Neural cell (in vitro differentiated cells): ENCODE measurements around the gene SFRP4. TPM values are rescaled to one million over a fixed set of nuclear protein-coding genes. Genes with fewer than 3 reads are reported as not detected.

Experiments used
- H2AFZ ChIP-seq: fragments of 200-600, 300-800 bp; sonication (generic), shearing (Covaris generic); 2 replicates; pipeline ENCODE4 v1.6.0; 2014; ENCODE audit warnings: low read depth, mild to moderate bottlenecking, antibody characterized with exemption, low read length, moderate library complexity
- H3F3A ChIP-seq: fragments of 200-600 bp; shearing (Covaris generic); 2 replicates; pipeline ENCODE4 v1.6.1; 2016; ENCODE audit warnings: mild to moderate bottlenecking, moderate library complexity, mixed read lengths, antibody characterized with exemption, low read length; ENCODE audit not compliant: insufficient read depth, poor library complexity, severe bottlenecking
- H3K27ac ChIP-seq: fragments of 200-600, 300-800 bp; sonication (generic), shearing (Covaris generic); 2 replicates; pipeline ENCODE4 v1.5.1; 2014; ENCODE audit warnings: mild to moderate bottlenecking, low read length, moderate library complexity
- H3K27me3 ChIP-seq: fragments of 300-800, 200-600 bp; sonication (generic), shearing (Covaris generic); 2 replicates; pipeline ENCODE4 v1.6.0; 2014; ENCODE audit warnings: mild to moderate bottlenecking, low read depth, low read length, moderate library complexity; ENCODE audit not compliant: insufficient read depth
- H3K36me3 ChIP-seq: fragments of 300-800, 200-600 bp; sonication (generic), shearing (Covaris generic); 2 replicates; pipeline ENCODE4 v1.5.1; 2014; ENCODE audit warnings: mild to moderate bottlenecking, antibody characterized with exemption, low read length, moderate library complexity; ENCODE audit not compliant: insufficient read depth
- H3K4me2 ChIP-seq: fragments of 300-800, 200-600 bp; sonication (generic), shearing (Covaris generic); 2 replicates; pipeline ENCODE4 v1.6.0; 2014; ENCODE audit warnings: mild to moderate bottlenecking, low read length
- H3K4me3 ChIP-seq: fragments of 300-800, 200-600 bp; sonication (generic), shearing (Covaris generic); 2 replicates; pipeline ENCODE4 v1.5.1; 2014; ENCODE audit warnings: mild to moderate bottlenecking, low read length, moderate library complexity
- H3K79me2 ChIP-seq: fragments of 200-600 bp; shearing (Covaris generic); replicated peaks from 2 replicates; pipeline ENCODE4 v1.6.0; 2014; ENCODE audit warnings: mild to moderate bottlenecking, low read length, moderate library complexity; ENCODE audit not compliant: insufficient read depth
- H3K9ac ChIP-seq: fragments of 300-800, 200-600 bp; sonication (generic), shearing (Covaris generic); 2 replicates; pipeline ENCODE4 v1.6.1; 2016; ENCODE audit warnings: mild to moderate bottlenecking, low read length, mixed read lengths
- H3K9me2 ChIP-seq: fragments of 200-600 bp; shearing (Covaris generic); 2 replicates; pipeline ENCODE4 v1.6.1; 2016; ENCODE audit warnings: mild to moderate bottlenecking, low read length, mixed read lengths; ENCODE audit not compliant: insufficient read depth
- H3K9me3 ChIP-seq: fragments of 200-600, 300-800 bp; sonication (generic), shearing (Covaris generic); 2 replicates; pipeline ENCODE4 v1.6.1; 2016; ENCODE audit warnings: mild to moderate bottlenecking, mixed run types, low read length, moderate library complexity, mixed read lengths
- H4K20me1 ChIP-seq: fragments of 200-600 bp; shearing (Covaris generic); 2 replicates; pipeline ENCODE4 v1.6.1; 2016; ENCODE audit warnings: mild to moderate bottlenecking, mixed run types; ENCODE audit not compliant: insufficient read depth
- EP300 ChIP-seq: fragments of 450-650 bp; conservative IDR thresholded peaks from 2 replicates; pipeline ENCODE4 v1.6.1; 2014; ENCODE audit warnings: antibody characterized with exemption, mild to moderate bottlenecking, moderate library complexity; ENCODE audit not compliant: poor library complexity, severe bottlenecking
- EZH2 ChIP-seq: fragments of 200-600, 300-800 bp; shearing (Covaris generic), sonication (generic); IDR thresholded peaks from 2 replicates; pipeline ENCODE4 v1.6.1; 2014; ENCODE audit warnings: antibody characterized with exemption, low read length, borderline replicate concordance, mild to moderate bottlenecking; ENCODE audit not compliant: insufficient read depth, poor library complexity, severe bottlenecking
- POLR2AphosphoS5 ChIP-seq: IDR thresholded peaks from 2 replicates; pipeline ENCODE4 v1.6.1; 2012
- RAD21 ChIP-seq: fragments of 450-650 bp; conservative IDR thresholded peaks from 2 replicates; pipeline ENCODE4 v1.6.1; 2014; ENCODE audit warnings: antibody characterized with exemption, mild to moderate bottlenecking, moderate library complexity
- SMC3 ChIP-seq: fragments of 450-650 bp; conservative IDR thresholded peaks from 2 replicates; pipeline ENCODE4 v1.6.1; 2014; ENCODE audit warnings: antibody characterized with exemption, mild to moderate bottlenecking, moderate library complexity; ENCODE audit not compliant: poor library complexity
- TAF1 ChIP-seq: IDR thresholded peaks from 2 replicates; pipeline ENCODE4 v1.6.1; 2012; ENCODE audit warnings: low read depth
- polyA plus RNA-seq: library from polyadenylated mRNA; depleted of rRNA; stranded (reverse); fragments of >200 nt; gene quantifications from 2 replicates; pipeline ENCODE4 v1.2.3, GENCODE V29; 2014
- TF ChIP-seq, protein P1 (sequence below): fragments of 450-650 bp; IDR thresholded peaks from 2 replicates; pipeline ENCODE4 v1.5.1; 2014; ENCODE audit warnings: antibody characterized with exemption, mild to moderate bottlenecking, moderate library complexity; ENCODE audit not compliant: poor library complexity, severe bottlenecking

Gene SFRP4
- polyA plus RNA-seq, 1 donor from 2014 or later, result not detected

DNA sequence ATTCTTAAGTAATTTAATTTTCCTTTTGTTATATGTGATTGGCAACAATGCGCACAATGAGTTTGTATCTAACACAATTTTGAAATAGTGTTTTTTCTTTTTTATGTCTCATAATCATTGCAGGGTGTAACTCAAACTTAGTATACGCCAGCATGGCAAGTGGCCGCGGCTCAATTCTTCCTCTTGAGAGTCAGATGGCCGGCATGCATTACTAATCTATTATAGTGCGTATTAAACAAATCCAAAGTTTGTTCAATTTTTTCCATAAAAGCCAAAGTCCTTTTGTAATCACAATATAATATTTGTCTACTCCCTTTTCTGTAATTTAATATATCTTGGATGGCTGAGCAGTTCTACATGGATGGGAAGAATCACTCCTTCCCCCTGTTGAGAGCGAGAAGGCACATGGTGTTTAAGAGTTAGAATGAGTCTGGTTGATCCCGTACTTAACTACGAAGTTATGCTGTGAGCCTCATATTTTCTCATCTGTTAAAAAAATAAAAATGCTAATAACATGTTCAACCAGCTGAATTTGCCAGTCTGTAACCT, 16.5 kb upstream of the SFRP4 start:
- no peaks in the 10 kb centered on the region for H3K36me3 ChIP-seq
- no peak overlapping the region for H3K4me2 ChIP-seq
- no peak overlapping the region for H3K27ac ChIP-seq
- TF ChIP-seq POLR2AphosphoS5, result no peak
- TF ChIP-seq TAF1, result no peak
- TF ChIP-seq EZH2, result no peak
- TF ChIP-seq, protein P1, sequence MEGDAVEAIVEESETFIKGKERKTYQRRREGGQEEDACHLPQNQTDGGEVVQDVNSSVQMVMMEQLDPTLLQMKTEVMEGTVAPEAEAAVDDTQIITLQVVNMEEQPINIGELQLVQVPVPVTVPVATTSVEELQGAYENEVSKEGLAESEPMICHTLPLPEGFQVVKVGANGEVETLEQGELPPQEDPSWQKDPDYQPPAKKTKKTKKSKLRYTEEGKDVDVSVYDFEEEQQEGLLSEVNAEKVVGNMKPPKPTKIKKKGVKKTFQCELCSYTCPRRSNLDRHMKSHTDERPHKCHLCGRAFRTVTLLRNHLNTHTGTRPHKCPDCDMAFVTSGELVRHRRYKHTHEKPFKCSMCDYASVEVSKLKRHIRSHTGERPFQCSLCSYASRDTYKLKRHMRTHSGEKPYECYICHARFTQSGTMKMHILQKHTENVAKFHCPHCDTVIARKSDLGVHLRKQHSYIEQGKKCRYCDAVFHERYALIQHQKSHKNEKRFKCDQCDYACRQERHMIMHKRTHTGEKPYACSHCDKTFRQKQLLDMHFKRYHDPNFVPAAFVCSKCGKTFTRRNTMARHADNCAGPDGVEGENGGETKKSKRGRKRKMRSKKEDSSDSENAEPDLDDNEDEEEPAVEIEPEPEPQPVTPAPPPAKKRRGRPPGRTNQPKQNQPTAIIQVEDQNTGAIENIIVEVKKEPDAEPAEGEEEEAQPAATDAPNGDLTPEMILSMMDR, result no peak
- H3K9me3 ChIP-seq, result no peaks in the 10 kb centered on the region
- no peaks in the 10 kb centered on the region for H3K9me2 ChIP-seq
- H3K9ac ChIP-seq, result no peak overlapping the region
- H3K79me2 ChIP-seq, result no peaks in the 10 kb centered on the region
- no peaks in the 10 kb centered on the region for H3K27me3 ChIP-seq
- no peaks in the 10 kb centered on the region for H3F3A ChIP-seq
- no peak overlapping the region for H2AFZ ChIP-seq
- no peaks in the 10 kb centered on the region for H4K20me1 ChIP-seq
- H3K4me3 ChIP-seq, result no peak overlapping the region

DNA sequence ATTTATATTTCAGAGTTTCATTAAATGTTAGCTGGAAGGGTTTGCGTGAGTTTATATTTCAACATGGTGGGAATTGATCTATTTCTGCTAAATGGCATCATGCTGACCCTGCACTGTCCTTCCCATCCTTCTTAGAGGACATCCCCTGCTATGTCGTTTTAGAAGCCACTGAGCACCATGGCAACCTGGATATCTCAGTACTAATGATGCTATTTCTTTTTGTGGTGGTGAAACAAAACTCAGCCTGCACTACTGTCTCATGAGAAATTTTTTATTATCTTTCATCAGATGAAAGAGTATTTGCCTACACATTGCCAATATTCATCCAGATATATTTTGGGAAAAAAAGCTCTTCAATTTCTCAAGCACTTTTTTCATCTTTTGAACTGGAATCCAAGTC, 15.9 kb upstream of the SFRP4 start:
- no peak overlapping the region for H3K27ac ChIP-seq
- H3K79me2 ChIP-seq, result no peaks in the 10 kb centered on the region

DNA sequence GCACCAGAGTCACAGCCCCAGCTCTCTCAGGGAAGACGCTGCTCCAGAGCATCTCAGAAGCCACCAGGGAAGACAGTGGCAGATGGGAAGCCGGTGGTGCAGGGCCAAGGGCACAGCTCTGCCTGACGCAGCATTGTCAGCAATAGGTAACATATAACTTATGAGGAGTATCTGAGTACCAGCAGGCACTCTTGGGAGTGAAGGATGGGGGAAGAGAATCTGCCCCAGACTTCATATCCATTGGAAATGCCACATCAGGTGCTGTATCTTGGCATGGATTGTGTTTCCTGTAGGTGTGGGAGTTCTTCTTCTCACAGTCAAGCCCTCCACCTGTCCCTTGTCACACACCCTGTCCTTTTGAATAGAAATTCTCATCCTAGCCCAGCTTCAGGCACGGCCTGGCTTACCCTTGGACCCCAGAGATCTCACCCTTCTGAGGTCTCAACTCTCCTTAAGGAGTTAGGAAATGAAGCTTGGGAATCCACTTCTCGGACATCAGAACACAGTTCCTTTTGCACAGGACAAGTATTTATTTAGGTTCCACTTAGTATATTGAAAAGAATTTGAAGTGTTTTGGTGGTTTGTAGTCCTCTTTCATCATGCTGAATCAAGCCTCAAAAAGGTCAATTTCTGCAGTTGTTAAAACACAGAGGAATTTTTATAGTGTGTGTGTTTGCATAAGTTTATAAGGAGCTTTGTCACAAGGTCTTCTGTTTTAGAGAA, 13.8 kb upstream of the SFRP4 start:
- Histone ChIP-seq H3F3A (no peaks in the 10 kb centered on the region), H3K4me3 (no peak overlapping the region), H3K9ac (no peak overlapping the region), H3K27ac (no peak overlapping the region), H2AFZ (no peak overlapping the region), H3K27me3 (no peaks in the 10 kb centered on the region), H3K79me2 (no peaks in the 10 kb centered on the region), H3K9me2 (no peaks in the 10 kb centered on the region), H3K4me2 (no peak overlapping the region), H4K20me1 (no peaks in the 10 kb centered on the region), H3K36me3 (no peaks in the 10 kb centered on the region), H3K9me3 (no peaks in the 10 kb centered on the region)
- TF ChIP-seq EP300 (no peak), RAD21 (no peak), POLR2AphosphoS5 (no peak), SMC3 (no peak)

More for the DNA sequence above, 15.9 kb upstream of the SFRP4 start:
- H3K4me2 ChIP-seq, result no peak overlapping the region
- no peaks in the 10 kb centered on the region for H3K27me3 ChIP-seq
- H3K9me2 ChIP-seq, result no peaks in the 10 kb centered on the region
- H4K20me1 ChIP-seq, result no peaks in the 10 kb centered on the region
- H3K9ac ChIP-seq, result no peak overlapping the region
- no peak overlapping the region for H3K4me3 ChIP-seq
- H3F3A ChIP-seq, result no peaks in the 10 kb centered on the region
- H3K36me3 ChIP-seq, result no peaks in the 10 kb centered on the region
- no peak for TF ChIP-seq RAD21
- no peak for TF ChIP-seq EP300
- TF ChIP-seq SMC3, result no peak
- TF ChIP-seq, protein P1, result no peak
- TF ChIP-seq POLR2AphosphoS5, result no peak
- H2AFZ ChIP-seq, result no peak overlapping the region
- H3K9me3 ChIP-seq, result no peaks in the 10 kb centered on the region
